GM18505 (cell line): ENCODE measurements around the gene CLEC20A.

Source experiments
- ATAC-seq: cut with Tn5 transposase; IDR thresholded peaks from one replicate; pipeline ENCODE4 v1.9.1; 2021; ENCODE audit not compliant: unreplicated experiment
- POLR2A ChIP-seq: IDR thresholded peaks from 4 replicates; pipeline ENCODE4 v1.6.1; 2011; ENCODE audit warnings: borderline replicate concordance; ENCODE audit not compliant: insufficient read depth, insufficient read length; ENCODE audit errors: extremely low read depth

The CLEC20A gene

DNA sequence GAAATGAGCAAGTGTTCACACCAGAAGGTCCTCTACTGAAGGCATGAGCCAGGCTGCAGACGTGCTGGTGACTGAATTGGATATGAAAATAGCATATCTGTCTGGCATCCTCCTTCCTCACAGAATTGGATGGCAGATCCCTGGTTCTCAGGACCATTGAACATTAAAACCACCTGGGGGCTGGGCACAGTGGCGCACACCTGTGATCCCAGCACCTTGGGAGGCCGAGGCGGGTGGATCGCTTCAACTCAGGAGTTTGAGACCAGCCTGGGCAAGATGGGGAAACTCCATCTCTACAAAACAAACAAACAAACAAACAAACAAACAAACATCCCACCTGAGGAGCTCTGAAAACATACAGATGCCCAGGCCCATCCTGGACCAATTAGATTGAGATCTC, 39.6 kb upstream of the CLEC20A start:
- ATAC-seq = no peak
- TF ChIP-seq POLR2A = no peak

DNA sequence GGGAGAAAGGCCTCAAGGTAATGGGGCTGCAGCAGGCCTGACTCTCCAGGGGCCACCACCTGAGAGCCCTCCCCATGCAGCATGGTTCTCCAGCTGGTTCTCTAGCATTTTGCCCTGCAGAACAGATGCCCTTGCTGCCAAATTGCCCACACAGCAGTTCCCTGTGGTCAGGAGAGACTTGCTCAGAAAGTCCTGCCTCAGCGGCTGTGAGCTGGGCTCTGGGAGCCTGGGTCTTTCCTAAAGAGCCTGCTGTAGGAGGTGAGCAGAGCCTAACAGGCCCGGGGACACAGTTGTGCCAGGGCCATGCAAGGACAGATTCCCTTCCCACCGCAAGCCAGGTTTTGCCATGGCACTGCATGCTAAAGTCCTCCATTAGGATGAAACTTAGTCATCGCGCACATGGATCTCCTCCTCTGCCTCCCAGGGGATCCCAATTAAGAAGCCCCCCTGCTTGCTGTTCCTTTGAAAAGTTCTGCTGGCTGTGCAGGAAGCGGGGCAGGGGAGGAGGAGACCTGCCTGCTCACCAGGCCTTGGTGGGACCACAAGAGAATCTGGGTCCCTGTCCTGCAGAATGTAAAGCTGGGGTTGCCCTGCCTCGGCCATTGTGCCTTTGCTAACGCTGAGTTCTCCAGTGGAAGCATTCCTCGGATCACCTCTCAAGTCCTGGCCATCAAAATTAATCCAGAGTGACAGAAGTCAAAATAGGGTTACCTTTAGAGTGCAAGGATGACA, 37.5 kb upstream of the CLEC20A start:
- no peak for ATAC-seq
- TF ChIP-seq POLR2A = no peak

DNA sequence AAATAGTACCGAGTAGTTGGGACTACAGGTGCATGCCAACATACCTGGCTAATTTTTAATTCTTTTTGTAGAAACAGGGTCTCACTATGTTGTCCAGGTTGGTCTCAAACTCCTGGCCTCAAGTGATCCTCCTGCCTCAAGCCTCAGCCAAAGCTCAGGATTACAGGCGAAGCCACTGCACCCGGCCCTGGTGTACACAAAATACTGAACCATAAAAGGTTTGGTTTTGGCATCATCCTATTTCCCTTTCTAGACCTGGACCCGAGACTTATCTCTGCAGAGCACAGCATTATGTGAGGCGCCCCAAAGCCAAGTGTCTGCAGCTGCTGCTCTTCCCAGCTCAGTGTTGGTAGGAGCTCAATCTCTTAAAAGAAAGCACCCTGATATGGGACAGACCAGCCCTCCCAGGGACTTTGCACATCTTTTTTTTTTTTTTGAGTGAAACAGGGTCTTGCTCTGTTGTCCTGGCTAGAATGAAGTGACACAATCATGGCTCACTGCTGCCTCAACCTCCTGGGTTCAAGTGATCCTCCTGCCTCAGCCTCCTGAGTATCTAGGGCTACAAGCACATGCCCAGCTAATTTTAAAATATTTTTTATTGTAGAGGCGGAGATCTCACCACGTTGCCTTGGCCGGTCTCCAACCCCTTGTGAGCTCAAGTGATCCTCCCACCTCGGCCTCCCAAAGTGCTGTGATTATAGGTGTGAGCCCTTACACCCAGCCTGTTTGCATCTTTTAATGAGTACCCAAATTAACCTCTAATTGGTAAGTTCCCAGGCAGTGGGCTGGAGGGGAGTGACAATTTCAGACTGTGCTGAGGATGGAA, 36.6 kb upstream of the CLEC20A start:
- no peak for TF ChIP-seq POLR2A
- ATAC-seq = no peak

DNA sequence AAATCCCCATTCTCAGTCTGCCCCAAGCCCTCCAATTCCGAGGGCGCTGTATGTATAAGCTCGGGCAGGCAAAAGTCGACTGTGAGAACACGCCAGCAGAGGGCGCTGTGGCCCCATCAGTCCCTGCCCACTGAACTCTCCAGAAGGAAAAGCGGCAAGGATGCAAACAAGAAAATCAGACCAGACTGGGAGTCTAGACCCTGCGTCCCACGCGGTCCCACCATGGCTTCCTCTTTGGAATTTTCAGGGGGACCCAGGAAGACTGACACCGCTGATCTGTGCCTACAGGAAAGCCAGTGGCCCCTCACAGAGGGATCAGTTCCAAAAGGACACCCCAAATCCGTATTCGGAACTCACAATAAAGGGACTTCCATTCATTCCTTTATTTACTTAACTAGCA, 35.6 kb upstream of the CLEC20A start:
- TF ChIP-seq POLR2A = no peak
- no peak for ATAC-seq

DNA sequence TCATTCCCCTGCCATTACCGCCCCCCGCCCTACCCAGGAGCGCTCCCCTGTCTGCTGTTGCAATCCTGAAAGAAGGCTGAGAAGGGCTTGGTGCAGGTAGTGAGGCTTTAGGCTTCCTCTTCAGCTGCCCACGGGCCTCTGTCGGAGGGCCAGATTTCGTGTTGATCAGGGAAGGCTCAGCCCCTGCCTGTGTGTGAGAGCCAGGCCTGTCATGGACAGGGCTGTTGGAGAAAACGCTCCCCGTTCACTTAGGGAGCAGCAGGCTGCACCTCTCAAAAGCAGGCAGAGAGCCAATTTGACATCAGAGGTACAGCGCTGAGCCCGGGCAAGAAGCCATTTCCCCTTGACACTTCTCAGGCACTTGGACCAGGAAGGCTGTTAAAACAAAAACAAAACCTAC, 35.1 kb upstream of the CLEC20A start:
- no peak for ATAC-seq

DNA sequence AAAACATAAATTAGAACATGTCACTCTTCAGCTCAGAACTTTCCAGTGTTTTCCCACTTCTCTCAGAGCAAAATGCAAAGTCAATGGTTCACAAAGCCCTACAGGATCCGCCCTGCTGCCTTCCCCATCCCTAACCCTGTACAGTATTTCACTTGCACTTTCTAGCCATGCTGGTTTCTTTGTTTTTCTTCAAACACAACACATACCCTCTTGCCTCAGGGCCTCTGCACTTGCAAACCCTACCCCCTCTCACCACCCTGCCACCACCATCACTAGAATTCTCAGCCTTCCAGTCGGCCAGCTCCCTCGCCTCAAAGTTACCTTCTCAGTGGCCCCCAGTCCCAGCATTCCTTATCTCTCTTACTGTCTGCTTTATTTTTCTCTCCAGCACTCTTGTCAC, 33.7 kb upstream of the CLEC20A start:
- no peak for ATAC-seq
- no peak for TF ChIP-seq POLR2A

More for the DNA sequence above, 35.1 kb upstream of the CLEC20A start:
- no peak for TF ChIP-seq POLR2A

DNA sequence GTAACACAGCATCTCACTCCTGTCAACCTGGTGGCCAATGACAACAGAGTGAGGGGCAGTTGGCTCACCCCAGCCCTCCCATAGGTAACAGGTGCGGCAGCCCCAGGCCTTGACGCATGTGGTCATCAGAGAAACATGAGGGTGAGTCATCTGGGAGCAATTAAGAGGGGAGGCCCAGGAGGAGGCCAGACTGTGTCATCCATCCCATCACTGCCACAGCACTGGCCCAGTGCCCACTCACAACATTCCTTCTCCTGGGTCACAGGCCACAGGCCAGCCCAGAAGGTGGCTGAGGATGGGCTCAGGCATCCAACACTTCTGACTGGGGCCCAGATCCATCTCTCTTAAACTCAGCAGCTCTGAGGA, 33.3 kb upstream of the CLEC20A start:
- TF ChIP-seq POLR2A = no peak
- no peak for ATAC-seq

DNA sequence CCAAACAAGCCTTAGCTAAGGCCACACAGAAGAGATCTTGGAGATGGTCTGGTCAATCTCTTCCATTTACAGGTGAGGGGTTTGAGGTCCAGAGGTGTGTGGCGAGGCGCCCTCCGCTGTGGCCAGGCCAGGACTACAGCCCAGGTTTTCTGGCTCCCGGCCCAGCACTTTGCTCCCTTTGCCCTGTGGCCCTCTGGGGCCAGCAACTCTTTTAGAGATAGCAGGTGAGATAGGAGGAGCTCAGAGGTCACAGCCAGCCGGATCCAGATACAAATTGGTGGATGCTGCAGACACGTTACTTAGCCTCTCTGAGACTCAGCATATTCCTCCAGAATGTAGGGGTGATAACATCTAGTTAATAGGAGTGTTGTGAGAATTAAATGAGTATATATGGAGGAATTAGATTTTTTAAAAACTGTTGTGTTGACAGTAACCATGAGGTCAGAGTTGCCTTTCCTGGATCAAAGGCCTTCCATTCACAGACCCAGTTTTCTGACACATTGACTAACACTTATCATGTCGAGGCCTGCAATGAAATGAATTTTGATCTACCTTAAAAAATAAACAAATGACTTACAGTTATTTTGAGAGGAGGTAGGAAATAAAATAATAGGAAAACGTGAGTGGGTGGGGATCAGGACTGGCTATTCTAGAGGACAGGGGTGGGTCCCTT, 32.7 kb upstream of the CLEC20A start:
- no peak for ATAC-seq
- no peak for TF ChIP-seq POLR2A

DNA sequence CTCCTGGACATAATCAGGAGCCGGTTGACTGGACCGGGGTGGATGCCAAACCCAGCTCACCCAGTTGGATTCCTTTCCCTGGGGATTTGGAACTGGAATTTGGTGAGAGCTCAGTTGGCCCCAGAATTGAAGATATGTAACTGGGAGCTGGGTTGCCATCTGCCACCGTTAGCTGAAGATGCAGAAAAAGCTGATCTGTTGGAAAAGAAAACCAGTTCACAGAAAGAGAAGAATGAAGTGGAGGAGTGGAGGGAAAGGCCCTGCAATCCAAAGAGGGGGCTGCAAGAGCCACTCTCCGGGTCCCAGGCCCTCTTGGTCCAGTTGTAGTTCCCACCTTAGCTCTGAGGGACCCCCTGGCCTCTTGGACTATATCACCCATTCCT, 32.2 kb upstream of the CLEC20A start:
- no peak for TF ChIP-seq POLR2A

DNA sequence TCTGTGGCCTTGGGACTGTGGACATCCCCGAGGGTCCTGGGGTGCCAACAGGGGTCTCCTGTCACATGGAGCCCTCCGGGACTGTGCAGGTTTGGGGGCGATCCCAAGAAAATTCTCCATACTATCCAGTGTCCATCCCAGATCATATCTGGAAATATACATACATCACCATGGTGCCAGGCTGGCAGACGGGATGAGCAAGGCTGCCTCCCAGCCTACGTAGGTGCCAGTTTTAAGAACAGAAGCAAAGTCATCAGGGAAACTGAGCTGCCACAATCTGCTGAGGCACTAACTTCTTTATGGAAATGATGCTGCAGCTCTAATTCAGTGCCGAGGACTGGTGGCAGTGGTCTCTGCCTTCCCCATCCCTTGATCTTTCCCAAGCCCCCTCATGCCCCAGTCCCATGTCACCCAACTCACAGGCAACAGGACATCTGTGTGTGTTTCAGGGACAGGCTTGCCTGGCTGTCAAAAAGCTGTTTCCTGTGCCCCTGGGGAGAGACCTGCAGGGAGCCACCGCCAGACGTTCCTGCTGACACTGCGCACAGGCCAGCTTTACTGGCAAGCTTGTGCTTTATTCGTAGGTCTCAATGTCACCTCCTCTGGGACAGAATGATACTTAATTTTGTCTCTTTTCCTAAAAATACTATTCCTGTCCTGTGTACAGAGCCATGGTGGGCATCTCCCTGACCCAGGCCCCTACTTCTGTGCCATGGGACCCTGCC, 31.6 kb upstream of the CLEC20A start:
- ATAC-seq = no peak

More for the DNA sequence above, 32.2 kb upstream of the CLEC20A start:
- ATAC-seq = no peak

DNA sequence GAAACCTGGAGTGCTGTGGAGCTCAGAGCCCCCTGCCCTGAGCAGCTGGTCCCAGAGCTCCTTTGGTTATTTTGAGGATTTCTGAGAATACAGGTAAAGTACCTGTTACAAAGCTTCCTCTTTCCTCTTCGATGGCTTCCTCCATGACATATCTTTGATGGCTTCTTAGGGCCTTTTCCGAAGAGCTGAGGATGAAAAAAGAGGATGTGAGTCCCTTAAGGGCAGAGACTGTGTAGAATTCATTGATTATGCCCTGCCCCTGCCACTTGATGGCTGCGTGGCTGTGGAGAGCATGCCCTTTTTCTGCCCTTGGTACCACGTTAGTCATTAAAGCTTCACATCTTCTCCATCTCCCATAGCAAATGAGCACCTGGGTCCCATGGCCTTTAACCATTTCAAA, 30.4 kb upstream of the CLEC20A start:
- TF ChIP-seq POLR2A = no peak
- no peak for ATAC-seq

More for the DNA sequence above, 31.6 kb upstream of the CLEC20A start:
- no peak for TF ChIP-seq POLR2A

DNA sequence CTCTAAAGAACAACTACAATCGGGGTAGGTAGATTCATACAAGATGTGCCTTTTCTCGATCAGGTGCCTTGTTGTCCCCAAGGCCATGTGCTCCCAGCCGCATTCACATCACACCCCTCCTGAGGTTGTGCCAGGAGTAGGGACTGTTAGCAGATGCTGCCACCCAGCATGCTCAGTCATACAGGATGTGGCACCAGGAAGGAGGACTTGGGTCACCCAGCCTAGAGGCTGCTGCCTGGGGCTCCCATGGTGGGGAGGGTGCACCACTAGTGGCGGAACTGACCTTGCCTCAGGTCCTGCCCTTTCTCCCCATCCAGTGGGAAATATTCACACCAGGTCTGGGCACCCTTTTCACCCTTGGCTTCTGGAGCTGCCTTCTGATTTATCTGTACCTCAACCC, 24.5 kb upstream of the CLEC20A start:
- ATAC-seq = no peak
- no peak for TF ChIP-seq POLR2A

DNA sequence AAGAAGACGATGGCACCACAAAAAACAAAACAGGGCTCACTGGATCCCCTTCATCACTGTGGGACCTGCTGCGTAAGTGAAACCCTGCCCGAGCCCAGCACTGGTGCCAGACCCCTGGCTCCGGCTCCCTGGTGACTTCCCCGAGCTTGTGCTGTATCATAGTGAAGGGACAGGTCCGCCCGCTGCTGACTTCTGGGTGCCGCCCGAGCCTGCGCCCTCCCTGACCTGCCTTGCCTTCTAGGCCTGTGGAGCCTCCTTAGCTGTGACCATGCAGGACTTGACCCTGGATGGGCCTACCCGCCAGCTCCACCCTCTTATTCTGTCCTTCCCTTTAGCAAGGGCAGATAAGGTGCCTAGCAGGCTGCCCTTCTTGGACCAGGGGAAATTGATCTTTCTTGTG, 24.0 kb upstream of the CLEC20A start:
- TF ChIP-seq POLR2A = no peak

More for the DNA sequence above, 24.0 kb upstream of the CLEC20A start:
- no peak for ATAC-seq
